Psoas muscle (tissue), 8 donors: ENCODE measurements around the gene LIMA1. TPM values are rescaled to one million over a fixed set of nuclear protein-coding genes. Genes with fewer than 3 reads are reported as not detected.
"Not testable (repeated sequence)": the region's sequence is repeated elsewhere in the genome, so short reads cannot be mapped to it uniquely, and the experiment has no call there.

Experiments used
- ATAC-seq, 4 donors: fragments of 200-7000 bp; cut with Tn5 transposase; one replicate each; pipeline ENCODE4 v1.9.1; 2020; ENCODE audit warnings: moderate library complexity in 3 of 4, mild to moderate bottlenecking in 2 of 4
- DNase-seq, 2 donors: peaks; one replicate each; pipeline ENCODE4 v3.0.0-alpha.2; 2020
- H3K27ac ChIP-seq: fragments of 200-600 bp; one replicate; pipeline ENCODE4 v1.8.0; 2022
- H3K27me3 ChIP-seq, 3 donors: fragments of 200-600 bp in 1 of 3; one replicate each; pipeline versions ENCODE4 v1.6.1 to v1.8.0; 2013 to 2022; ENCODE audit warnings: low read length in 2 of 3, mild to moderate bottlenecking in 2 of 3, moderate library complexity in 1 of 3; ENCODE audit not compliant: insufficient read depth in 3 of 3
- H3K36me3 ChIP-seq, 2 donors: fragments of 200-600 bp in 1 of 2; one replicate each; pipeline versions ENCODE4 v1.6.1 to v1.8.0; 2013 to 2022; ENCODE audit warnings: low read depth in 1 of 2, mild to moderate bottlenecking in 1 of 2, moderate library complexity in 1 of 2; ENCODE audit not compliant: insufficient read depth in 1 of 2
- H3K4me1 ChIP-seq: fragments of 200-600 bp; one replicate; pipeline ENCODE4 v1.8.0; 2022
- H3K4me3 ChIP-seq: fragments of 200-600 bp; one replicate; pipeline ENCODE4 v1.8.0; 2022; ENCODE audit warnings: mild to moderate bottlenecking
- H3K9me3 ChIP-seq: fragments of 200-600 bp; one replicate; pipeline ENCODE4 v1.8.0; 2022
- WGBS, 3 donors: extraction: QIAGEN DNeasy Blood & Tissue Kit; methylation state at CpG; one replicate each; pipeline versions ENCODE4 v1.1.6 to v1.1.7; 2013; 5-methylcytosine and 5-hydroxymethylcytosine counted together
- intact Hi-C, 2 donors: fragments of 100-400 bp; cut with DNase I; formaldehyde crosslinking; loops; one replicate each; pipeline versions ENCODE4 v1.11.0 to v1.14.2; 2022
- polyA plus RNA-seq, 3 donors: library from polyadenylated mRNA; stranded (reverse); fragments of 200-250 nt; gene quantifications; one replicate each; pipeline ENCODE4 v1.2.3, GENCODE V29; 2013
- total RNA-seq, 4 donors: library from RNA; stranded (reverse); fragmentation: NEBNext Ultra II Directional in 2 of 4; extraction: Animal tissue kit (Norgen Biotek cat#: 25700) in 2 of 4; gene quantifications; one replicate each; pipeline versions ENCODE4 v1.2.1 to v1.2.4, GENCODE V29; 2021 to 2023
- TF ChIP-seq, protein P1 (sequence below): fragments of 200-600 bp; IDR thresholded peaks from one replicate; pipeline ENCODE4 v1.8.0; 2022; ENCODE audit warnings: antibody characterized with exemption
- donor health status: healthy with polysubstance abuse.
- donor health status: DM: no; HTN: no; CAD: no; lungs with moderate emphysema.
- donor health status: Bipolar disorder and iron deficiency.
- donor health status: healthy.
- donor health status: DM: yes; HTN: yes; CAD: no.
- donor health status: DM: no; HTN: no; CAD: no.
- donor health status: DM: no; HTN: no; CAD: no.
- donor health status: DM: yes; HTN: yes; CAD: no.

Gene LIMA1
- total and polyA plus RNA-seq, 7 donors = 5.6 to 25.3 (median 9.0) TPM

DNA sequence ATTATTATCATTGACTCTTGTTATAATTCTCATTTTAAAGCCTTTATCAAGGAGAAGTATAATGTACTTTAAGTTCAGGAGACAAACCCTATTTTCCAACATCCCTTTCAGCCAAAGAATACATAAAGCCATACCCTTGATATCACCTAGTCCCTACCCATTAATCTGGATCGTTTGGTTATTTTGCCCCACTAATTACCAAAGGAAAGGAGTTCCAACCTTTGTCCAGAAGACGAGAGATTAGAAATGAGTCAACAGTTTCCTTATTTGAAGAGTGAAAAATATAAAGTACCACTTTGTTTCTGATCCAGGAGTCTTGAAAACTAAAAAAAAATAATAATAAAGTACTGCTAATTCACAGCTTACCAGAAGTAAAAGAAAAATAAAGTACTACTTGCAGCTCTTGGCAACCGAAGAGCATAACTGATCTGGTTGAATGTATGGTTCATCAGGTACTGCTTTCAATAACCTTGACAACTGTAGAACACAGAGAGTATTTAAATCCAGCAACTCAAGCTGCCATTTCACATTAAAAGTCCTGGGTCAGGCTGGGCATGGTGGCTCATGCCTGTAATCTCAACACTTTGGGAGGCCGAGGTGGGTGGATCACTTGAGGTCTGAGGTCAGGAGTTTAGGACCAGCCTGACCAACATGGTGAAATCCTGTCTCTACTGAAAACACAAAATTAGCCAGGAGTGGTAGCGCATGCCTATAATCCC is 33.7 kb downstream of the LIMA1 start:
- Histone ChIP-seq H3K9me3 (no peaks in the 10 kb centered on the region), H3K27me3 (no peaks in the 10 kb centered on the region), H3K4me1 (peaks cover 53% of the 10 kb centered on the region), H3K27ac (peak overlapping the region; percentile 90), H3K36me3 (no peaks in the 10 kb centered on the region), H3K4me3 (no peak overlapping the region)
- 77 to 86% (median 86%) methylated on average over 5 of the region's 5 CpGs for WGBS, 3 donors
- ATAC-seq = no peak
- TF ChIP-seq, protein P1, sequence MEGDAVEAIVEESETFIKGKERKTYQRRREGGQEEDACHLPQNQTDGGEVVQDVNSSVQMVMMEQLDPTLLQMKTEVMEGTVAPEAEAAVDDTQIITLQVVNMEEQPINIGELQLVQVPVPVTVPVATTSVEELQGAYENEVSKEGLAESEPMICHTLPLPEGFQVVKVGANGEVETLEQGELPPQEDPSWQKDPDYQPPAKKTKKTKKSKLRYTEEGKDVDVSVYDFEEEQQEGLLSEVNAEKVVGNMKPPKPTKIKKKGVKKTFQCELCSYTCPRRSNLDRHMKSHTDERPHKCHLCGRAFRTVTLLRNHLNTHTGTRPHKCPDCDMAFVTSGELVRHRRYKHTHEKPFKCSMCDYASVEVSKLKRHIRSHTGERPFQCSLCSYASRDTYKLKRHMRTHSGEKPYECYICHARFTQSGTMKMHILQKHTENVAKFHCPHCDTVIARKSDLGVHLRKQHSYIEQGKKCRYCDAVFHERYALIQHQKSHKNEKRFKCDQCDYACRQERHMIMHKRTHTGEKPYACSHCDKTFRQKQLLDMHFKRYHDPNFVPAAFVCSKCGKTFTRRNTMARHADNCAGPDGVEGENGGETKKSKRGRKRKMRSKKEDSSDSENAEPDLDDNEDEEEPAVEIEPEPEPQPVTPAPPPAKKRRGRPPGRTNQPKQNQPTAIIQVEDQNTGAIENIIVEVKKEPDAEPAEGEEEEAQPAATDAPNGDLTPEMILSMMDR = no peak
- no peak for DNase-seq
- intact Hi-C loops = loop anchor here in 1 of 2 donors (5.0 kb wide), 2 partner anchors 33 to 1237 kb away; partner anchors contain the start of gene LIMA1

DNA sequence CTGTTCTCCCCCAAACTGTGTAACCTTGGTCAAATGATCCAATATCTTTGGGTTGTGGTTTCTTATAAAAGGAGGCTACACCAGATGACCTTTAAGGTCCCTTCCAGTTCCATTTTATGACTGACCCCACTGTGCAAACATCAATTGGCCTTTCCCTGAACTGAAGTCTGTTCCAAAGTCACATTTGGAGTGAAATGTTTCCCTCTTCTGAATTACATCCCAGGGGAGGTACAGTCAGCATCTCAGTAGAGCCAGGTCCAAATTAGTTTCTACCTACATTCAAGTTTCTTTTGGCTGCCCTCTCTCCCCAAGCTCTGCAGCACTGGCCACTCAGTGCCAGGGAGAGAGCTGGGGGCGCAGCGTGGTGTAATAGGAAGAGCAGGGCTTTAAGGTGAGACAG is 34.4 kb downstream of the LIMA1 start:
- Histone ChIP-seq H3K4me1 (peaks cover 48% of the 10 kb centered on the region), H3K36me3 (no peaks in the 10 kb centered on the region), H3K9me3 (no peaks in the 10 kb centered on the region), H3K27ac (peak overlapping the region; percentile 90), H3K27me3 (no peaks in the 10 kb centered on the region), H3K4me3 (no peak overlapping the region)
- DNase-seq (no peak), ATAC-seq (no peak)
- 30 to 73% (median 31%) methylated on average over 2 of the region's 2 CpGs for WGBS, 3 donors
- intact Hi-C loops = loop anchor here in 1 of 2 donors (5.0 kb wide), 1 partner anchor 33 kb away; the partner anchor contains the start of gene LIMA1
- TF ChIP-seq, protein P1 = no peak

DNA sequence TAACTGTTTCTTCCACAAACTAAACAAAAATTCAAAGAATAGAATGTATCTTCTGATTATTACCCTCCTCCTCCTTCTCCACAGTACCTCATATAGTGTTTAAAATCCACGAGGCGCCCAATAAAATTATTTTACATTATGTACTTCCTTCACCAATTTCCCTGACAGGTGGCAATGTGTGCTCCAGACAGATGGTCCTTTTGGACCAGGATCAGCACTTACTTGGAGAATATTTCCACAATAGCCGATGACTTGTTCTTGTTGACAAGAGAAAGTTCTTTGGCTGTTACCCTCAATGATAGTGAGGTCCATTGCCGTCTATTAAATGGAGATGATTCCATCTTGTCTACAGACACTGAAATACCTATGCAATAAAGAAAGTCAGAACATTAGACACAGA is 34.9 kb downstream of the LIMA1 start:
- Histone ChIP-seq H3K36me3 (no peaks in the 10 kb centered on the region), H3K27me3 (no peaks in the 10 kb centered on the region), H3K9me3 (no peaks in the 10 kb centered on the region), H3K4me3 (no peak overlapping the region), H3K27ac (peak overlapping the region; percentile 90), H3K4me1 (peaks cover 52% of the 10 kb centered on the region)
- whole genome bisulfite sequencing, 3 donors = 33 to 64% (median 34%) methylated on average over 4 of the region's 4 CpGs
- ATAC-seq (no peak), DNase-seq (no peak)
- TF ChIP-seq, protein P1 = no peak
- intact Hi-C loops = loop anchor here in 1 of 2 donors (5.0 kb wide), 1 partner anchor 34 kb away; the partner anchor contains the start of gene LIMA1

DNA sequence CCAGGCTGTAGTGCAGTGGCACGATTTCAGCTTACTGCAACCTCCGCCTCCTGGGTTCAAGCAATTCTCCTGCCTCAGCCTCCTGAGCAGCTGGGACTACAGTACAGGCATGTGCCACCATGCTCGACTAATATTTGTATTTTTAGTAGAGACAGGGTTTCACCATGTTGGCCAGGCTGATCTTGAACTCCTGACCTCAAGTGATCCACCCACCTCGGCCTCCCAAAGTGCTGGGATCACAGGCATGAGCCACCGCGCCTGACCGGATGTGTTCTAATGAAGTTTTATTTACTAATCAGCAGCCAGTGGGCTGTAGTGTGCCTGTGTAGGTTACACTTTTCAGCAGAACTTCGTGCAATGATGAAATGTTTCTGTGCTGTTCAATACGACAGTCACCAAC is 35.7 kb downstream of the LIMA1 start:
- Histone ChIP-seq H3K4me1 (peaks cover 59% of the 10 kb centered on the region), H3K27ac (peak overlapping the region; percentile 90)
- not testable (repeated sequence) for DNase-seq, H3K4me3 ChIP-seq, H3K36me3 ChIP-seq, H3K9me3 ChIP-seq, H3K27me3 ChIP-seq
- WGBS, 3 donors = 65 to 79% (median 67%) methylated on average over 9 of the region's 9 CpGs
- ATAC-seq = peak in 3 of 4 donors; percentile 15 to 26 (median 22)
- intact Hi-C loops = loop anchor here in 1 of 2 donors (5.0 kb wide), 1 partner anchor 35 kb away; the partner anchor contains the start of gene LIMA1

DNA sequence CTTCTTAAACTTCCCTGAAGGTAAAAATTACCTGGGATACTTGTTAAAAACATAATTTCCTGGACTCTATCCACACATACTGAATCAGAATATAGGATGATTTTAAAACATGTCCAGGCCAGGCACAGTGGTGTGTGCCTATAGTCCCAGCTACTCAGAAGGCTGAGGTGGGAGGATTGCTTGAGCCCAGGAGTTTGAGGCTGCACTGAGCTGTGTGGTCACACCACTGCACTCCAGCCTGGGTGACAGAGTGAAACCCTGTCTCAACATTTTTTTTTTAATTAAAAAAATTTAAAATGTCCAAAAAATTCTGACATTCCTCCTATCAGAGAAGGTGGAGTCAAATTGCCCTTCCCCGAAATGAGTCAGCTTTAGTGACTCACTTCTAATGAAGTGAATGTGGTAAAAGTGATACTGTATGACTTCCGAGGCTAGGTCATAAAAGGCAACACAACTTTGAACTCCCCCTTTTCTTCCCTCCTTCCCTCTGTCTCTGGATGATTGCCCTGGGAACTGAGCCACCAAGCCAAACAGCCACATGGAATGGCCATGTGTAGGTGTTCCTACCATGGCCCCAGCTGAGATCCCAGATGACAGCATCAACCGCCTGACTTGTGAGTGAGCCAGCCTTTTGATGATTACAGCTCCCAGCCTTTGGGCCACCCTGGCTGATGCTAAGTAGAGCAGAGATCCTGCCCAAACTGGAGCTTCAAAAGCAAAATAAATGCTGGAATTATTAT is 36.3 kb downstream of the LIMA1 start:
- Histone ChIP-seq H3K4me3 (no peak overlapping the region), H3K27me3 (no peaks in the 10 kb centered on the region), H3K36me3 (no peaks in the 10 kb centered on the region), H3K9me3 (no peaks in the 10 kb centered on the region), H3K4me1 (peaks cover 65% of the 10 kb centered on the region), H3K27ac (peak overlapping the region; percentile 90)
- intact Hi-C loops = loop anchor here in 1 of 2 donors (5.0 kb wide), 1 partner anchor 35 kb away; the partner anchor contains the start of gene LIMA1
- 14 to 35% (median 18%) methylated on average over 3 of the region's 3 CpGs for WGBS, 3 donors
- peak; percentile 83 to 87 for DNase-seq
- TF ChIP-seq, protein P1 = no peak
- ATAC-seq = peak; percentile 85 to 92 (median 86)
